ENCODE results near the gene CRYGN.

GRCh38 chr7:151456782-151457181 is 16.8 kb upstream of the CRYGN start:
- TF ChIP-seq, protein P1, sequence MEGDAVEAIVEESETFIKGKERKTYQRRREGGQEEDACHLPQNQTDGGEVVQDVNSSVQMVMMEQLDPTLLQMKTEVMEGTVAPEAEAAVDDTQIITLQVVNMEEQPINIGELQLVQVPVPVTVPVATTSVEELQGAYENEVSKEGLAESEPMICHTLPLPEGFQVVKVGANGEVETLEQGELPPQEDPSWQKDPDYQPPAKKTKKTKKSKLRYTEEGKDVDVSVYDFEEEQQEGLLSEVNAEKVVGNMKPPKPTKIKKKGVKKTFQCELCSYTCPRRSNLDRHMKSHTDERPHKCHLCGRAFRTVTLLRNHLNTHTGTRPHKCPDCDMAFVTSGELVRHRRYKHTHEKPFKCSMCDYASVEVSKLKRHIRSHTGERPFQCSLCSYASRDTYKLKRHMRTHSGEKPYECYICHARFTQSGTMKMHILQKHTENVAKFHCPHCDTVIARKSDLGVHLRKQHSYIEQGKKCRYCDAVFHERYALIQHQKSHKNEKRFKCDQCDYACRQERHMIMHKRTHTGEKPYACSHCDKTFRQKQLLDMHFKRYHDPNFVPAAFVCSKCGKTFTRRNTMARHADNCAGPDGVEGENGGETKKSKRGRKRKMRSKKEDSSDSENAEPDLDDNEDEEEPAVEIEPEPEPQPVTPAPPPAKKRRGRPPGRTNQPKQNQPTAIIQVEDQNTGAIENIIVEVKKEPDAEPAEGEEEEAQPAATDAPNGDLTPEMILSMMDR (IDR thresholded peaks at IDR 0.05; ENCODE audit: poor library complexity) = no peak
- TF ChIP-seq EZH2 (IDR thresholded peaks at IDR 0.05; ENCODE audit: borderline replicate concordance) = no peak

Measured in hepatocyte (in vitro differentiated cells).